ENCODE data around the gene RANBP10.
A peak's percentile ranks its signal among the peaks of the same experiment; 100 is the strongest.
"Not testable (repeated sequence)": the region's sequence is repeated elsewhere in the genome, so short reads cannot be mapped to it uniquely, and the experiment has no call there.

RANBP10 gene

GRCh38 chr16:67806428-67807147 is at the start of gene RANBP10, which contains the start of gene TSNAXIP1:
RANBP10 (minus strand) TSS chr16:67806560; CDS start chr16:67806536, 24 bp downstream.
TSNAXIP1 (plus strand) TSS chr16:67806889; CDS start chr16:67807150, 261 bp downstream.
- DNase-seq (ENCODE audit: low read depth in 2 of 2), result peak; percentile 85 to 91

GRCh38 chr16:67855789-67856188 is 49.4 kb upstream of the RANBP10 start:
- no peak for DNase-seq (ENCODE audit: low read depth in 2 of 2)

- no peak for DNase-seq (ENCODE audit: low read depth in 2 of 2)
Measured at GRCh38 chr16:67853670-67854069, 47.3 kb upstream of the RANBP10 start.

GRCh38 chr16:67848118-67848517 is 41.8 kb upstream of the RANBP10 start:
- DNase-seq (ENCODE audit: low read depth in 2 of 2), result no peak

- no peak for DNase-seq (ENCODE audit: low read depth in 2 of 2)
Measured at GRCh38 chr16:67847064-67847861, 40.9 kb upstream of the RANBP10 start, which contains the start of gene CENPT. CENPT (minus strand) TSS chr16:67847693; CDS start chr16:67833859, 13,834 bp downstream.

GRCh38 chr16:67846320-67847063 is 40.1 kb upstream of the RANBP10 start, which contains the start of gene NUTF2:
NUTF2 (plus strand) TSS chr16:67846933; CDS start chr16:67865131, 18,198 bp downstream.
- peak; percentile 84 to 90 for DNase-seq (ENCODE audit: low read depth in 2 of 2)

- no peak for DNase-seq (ENCODE audit: low read depth in 2 of 2)
Measured at GRCh38 chr16:67846063-67846319, 39.6 kb upstream of the RANBP10 start.

- no peak for DNase-seq (ENCODE audit: low read depth in 2 of 2)
Measured at GRCh38 chr16:67845291-67846062, 39.1 kb upstream of the RANBP10 start.

- DNase-seq (ENCODE audit: low read depth in 2 of 2), result no peak
Measured at GRCh38 chr16:67844497-67844896, 38.1 kb upstream of the RANBP10 start.

- no peak for DNase-seq (ENCODE audit: low read depth in 2 of 2)
Measured at GRCh38 chr16:67843343-67843765, 37.0 kb upstream of the RANBP10 start.

GRCh38 chr16:67842509-67843342 is 36.4 kb upstream of the RANBP10 start:
- DNase-seq (ENCODE audit: low read depth in 2 of 2), result peak; percentile 20 to 28

- DNase-seq (ENCODE audit: low read depth in 2 of 2), result peak; percentile 86 to 89
Measured at GRCh38 chr16:67841816-67842508, 35.6 kb upstream of the RANBP10 start, which contains the start of gene THAP11. THAP11 (plus strand) TSS chr16:67842320; CDS start chr16:67842555, 235 bp downstream.

- no peak for DNase-seq (ENCODE audit: low read depth in 2 of 2)
Measured at GRCh38 chr16:67841198-67841815, 34.9 kb upstream of the RANBP10 start.

GRCh38 chr16:67837811-67838210 is 31.5 kb upstream of the RANBP10 start:
- DNase-seq (ENCODE audit: low read depth in 2 of 2), result no peak

GRCh38 chr16:67837190-67837589 is 30.8 kb upstream of the RANBP10 start:
- DNase-seq (ENCODE audit: low read depth in 2 of 2), result not testable (repeated sequence)

GRCh38 chr16:67834242-67834614 is 27.9 kb upstream of the RANBP10 start:
- no peak for DNase-seq (ENCODE audit: low read depth in 2 of 2)

GRCh38 chr16:67833415-67834241 is 27.3 kb upstream of the RANBP10 start:
- DNase-seq (ENCODE audit: low read depth in 2 of 2), result peak; percentile 79 to 82

- no peak for DNase-seq (ENCODE audit: low read depth in 2 of 2)
Measured at GRCh38 chr16:67833030-67833414, 26.7 kb upstream of the RANBP10 start.

Data from stimulated activated CD8-positive, alpha-beta memory T cell treated with anti-CD3 and anti-CD28 coated beads, Interleukin-2, amount 100 ng/mL, for 1 hour (primary cell).